ENCODE measurements around the gene DMPK. TPM values are rescaled to one million over a fixed set of nuclear protein-coding genes. Genes with fewer than 3 reads are reported as not detected.

The DMPK gene
- total RNA-seq, 1 experiment from 2014 or later, result 84.2 TPM

DNA sequence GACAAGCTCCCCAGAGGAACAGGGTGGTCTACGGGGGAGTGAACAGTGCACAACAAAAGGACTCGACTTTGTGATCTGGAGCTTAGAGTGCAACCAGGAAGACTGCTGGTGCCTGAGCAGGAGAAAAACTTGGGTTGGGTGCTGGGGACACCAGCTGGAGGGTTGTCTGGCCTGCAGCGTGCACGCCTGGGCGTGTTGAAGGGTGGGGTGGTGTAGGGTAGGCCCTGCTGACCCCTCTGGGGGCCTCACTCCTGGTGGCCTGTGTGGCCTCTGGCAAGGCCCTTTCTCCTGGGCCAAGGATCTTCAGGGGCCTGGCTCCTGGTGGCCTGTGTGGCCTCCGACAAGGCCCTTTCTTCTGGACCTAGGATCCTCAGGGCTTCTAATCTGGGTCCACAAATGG lies 37.5 kb upstream of the DMPK start:
- no peak for DNase-seq
- Histone ChIP-seq H3K4me1 (peaks cover 11% of the 10 kb centered on the region; the same call in 1 of the 2 replicates), H3K36me3 (peaks cover 19% of the 10 kb centered on the region), H3K4me3 (no peak overlapping the region), H3K27ac (no peak overlapping the region), H3K9me3 (replicated peaks) (no peaks in the 10 kb centered on the region), H3K27me3 (no peaks in the 10 kb centered on the region)

DNA sequence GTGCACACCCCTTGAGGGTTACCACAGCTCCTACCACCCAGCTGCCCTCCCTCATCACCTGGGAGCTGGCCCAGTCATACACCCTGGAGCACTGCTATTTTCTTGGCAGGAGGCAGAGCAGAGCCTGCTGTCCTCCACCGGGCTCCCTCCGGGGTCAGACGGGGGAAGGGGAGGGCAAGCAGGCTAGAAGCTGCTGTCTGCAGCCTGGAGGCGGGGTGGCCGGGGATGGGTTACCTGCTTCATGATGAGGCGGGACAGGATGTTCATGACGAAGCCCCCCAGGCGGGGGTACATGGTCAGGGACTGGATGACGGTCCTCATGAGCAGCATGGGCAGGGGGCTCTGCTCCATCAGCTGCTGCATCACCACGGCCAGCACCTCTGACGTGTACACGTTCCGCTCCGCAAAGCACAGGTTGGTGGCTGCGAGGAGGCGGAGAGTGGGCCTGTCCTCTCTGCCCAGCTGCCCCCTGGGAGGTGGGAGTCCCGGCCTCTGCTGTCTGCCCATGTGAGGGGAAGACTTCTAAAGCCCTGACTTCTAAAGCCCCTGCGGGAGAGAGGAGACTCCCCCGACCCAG lies 35.5 kb upstream of the DMPK start:
- Histone ChIP-seq H3K36me3 (peaks cover 11% of the 10 kb centered on the region), H3K9me3 (replicated peaks) (no peaks in the 10 kb centered on the region), H3K4me1 (peaks cover 11% of the 10 kb centered on the region; the same call in 1 of the 2 replicates), H3K27ac (no peak overlapping the region), H3K4me3 (no peak overlapping the region), H3K27me3 (no peaks in the 10 kb centered on the region)
- DNase-seq, result peak in 1 of 2 experiments; percentile 32

DNA sequence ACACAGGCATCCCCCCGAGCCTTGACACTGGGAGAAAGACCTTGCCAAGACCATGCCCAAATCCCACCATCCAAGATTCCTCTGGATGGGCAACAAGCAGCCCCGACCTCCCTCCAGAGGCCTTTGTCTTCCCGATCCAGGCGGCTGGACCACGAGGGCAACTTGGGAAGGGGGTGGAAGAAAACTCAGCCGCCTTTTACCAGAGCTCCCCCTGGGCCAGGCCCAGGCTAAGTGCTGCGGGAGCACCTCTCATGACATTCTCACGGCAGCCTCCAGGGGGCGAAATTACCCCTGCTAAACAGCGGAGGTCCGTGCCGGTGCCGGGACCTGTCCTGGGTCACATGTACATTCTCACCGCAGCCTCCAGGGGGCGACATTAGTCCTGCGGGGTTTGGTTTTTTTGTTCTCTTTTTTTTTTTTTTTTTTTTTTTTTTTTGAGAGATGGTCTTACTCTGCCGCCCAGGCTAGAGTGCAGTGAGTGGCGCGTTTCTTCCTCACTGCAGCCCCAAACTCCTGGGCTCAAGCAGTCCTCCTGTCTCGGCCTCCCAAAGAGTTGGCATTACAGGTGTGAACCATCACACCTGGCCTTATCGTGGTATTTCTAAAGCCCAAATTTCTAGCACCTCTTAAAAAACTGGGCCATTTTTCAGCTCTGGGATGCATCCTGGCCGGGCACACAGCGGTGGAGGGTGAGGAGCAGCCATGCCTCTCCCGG lies 34.9 kb upstream of the DMPK start:
- peak overlapping the region; percentile 56 for H3K4me3 ChIP-seq
- H3K9me3 ChIP-seq (replicated peaks), result no peaks in the 10 kb centered on the region
- H3K4me1 ChIP-seq, result peaks cover 11% of the 10 kb centered on the region; the same call in 1 of the 2 replicates
- DNase-seq, result peak; percentile 95 to 97
- no peaks in the 10 kb centered on the region for H3K27me3 ChIP-seq
- H3K36me3 ChIP-seq, result peaks cover 6% of the 10 kb centered on the region
- peak overlapping the region; percentile 21; the same call in 1 of the 2 replicates for H3K27ac ChIP-seq

DNA sequence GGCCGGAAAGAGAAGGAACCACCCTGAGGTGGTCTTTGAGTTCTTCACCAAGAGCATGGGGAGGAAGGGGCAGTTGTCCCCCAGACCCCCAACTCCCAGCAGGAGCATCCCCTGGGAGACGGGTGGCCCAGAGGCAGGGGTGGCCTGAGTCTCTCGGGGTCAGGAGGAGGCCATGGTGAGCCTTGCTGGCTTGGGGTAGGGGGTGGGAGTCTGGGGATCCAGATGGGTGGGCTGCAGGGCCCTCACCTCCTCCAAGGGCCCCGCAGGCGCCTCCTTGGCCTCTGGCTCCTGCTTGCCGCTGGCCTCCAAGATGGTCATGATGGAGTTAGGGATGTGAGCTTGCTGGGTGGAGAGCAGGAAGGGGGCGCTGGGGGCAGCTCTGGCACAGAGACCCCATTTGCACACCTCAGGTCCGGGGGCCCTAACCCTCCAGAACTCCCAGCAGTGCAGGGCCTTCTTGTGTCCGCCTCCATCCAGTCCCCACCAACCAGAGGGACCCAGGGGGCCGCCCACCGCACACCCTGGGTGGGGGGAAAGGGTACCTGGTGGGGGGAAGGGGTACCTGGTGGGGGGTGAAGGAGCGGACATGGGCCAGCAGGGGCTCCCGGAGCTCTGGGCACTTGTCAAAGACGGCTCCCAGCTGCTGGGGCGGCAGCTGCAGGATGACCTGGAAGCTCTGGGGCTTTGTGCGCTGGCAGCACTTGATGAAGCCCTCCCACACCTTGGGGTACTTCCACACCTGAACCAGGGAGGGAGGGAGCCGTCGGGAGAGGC lies 34.1 kb upstream of the DMPK start:
- peak overlapping the region; percentile 21 for H3K27ac ChIP-seq
- H3K4me3 ChIP-seq, result peak overlapping the region; percentile 56
- no peaks in the 10 kb centered on the region for H3K27me3 ChIP-seq
- peaks cover 6% of the 10 kb centered on the region; the same call in 1 of the 2 replicates for H3K36me3 ChIP-seq
- DNase-seq, result no peak
- peaks cover 11% of the 10 kb centered on the region; the same call in 1 of the 2 replicates for H3K4me1 ChIP-seq
- no peaks in the 10 kb centered on the region for H3K9me3 ChIP-seq (replicated peaks)

DNA sequence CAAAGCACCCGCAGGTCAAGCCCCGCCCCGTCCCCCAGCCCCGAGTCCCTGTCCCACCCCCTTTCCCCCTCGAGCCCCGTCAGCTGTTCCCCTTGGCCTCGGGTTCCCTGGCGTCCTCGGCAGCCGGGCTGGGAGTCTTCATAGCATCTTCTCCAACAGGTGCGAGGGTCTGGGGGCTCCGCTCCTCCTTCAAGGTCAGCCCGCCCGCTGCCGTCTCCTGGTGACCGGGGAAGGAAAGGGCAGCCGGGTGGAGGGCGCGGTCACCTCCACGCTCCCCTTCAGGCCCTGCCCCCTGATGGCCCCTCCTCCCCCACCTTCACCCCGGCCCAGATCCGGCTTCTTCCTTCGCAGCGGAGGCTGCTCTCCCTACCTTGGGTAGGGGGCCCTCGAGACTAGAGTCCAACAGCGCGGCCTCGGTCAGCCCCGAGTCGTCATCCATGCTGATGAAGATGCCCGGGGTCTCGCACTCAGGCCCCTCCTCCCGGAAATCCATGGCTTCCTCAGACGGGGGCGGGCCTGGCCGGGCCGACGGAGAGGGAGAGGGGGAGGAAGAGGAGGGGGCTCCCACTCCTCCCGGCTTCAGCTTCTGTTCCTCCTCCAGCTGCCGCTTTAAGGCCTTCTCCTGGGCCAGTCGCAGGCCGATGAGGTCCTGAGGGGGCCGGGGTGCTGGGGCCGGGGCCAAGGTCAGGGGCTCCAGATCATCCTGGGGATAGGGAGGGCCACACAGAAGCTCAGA lies 33.4 kb upstream of the DMPK start:
- Histone ChIP-seq H3K27ac (peak overlapping the region; percentile 21), H3K9me3 (replicated peaks) (no peaks in the 10 kb centered on the region), H3K27me3 (no peaks in the 10 kb centered on the region), H3K4me1 (peaks cover 11% of the 10 kb centered on the region; the same call in 1 of the 2 replicates), H3K4me3 (peak overlapping the region; percentile 56), H3K36me3 (peaks cover 6% of the 10 kb centered on the region; the same call in 1 of the 2 replicates)
- peak; percentile 43 to 54 for DNase-seq

DNA sequence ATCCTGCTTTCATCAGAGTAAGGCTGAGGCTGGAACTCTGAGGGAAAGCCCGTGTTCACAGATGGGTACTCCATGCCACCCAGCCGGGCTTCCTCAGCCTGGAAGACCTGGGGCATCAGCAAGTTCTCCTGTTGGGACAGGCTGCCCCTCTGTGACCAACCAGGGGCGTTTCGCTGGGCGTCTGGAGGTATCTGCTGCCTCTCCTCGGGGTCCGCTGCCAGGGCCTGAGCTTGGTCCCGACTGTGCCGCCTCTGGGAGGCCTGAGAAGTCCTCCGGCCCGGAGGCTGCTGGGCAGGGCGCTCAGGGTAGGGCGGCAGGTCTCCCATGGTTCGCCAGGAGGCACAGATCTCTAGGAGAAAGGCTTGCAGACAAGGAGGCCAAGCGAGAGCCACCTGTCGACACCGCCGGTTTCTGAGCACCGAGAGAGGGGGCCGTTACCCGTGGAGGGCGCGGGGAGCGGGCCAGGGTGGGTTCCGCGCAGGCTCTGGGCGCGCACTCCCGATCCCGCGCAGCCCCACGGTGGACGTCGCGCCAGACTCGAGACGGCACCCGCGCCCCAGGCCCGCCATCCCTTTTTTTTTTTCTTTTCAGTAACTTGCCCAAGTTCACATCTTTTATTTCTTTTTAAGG lies 32.7 kb upstream of the DMPK start, which contains the start of gene RSPH6A:
TSS of gene RSPH6A (minus strand) at position 458 of the 630 bp plus-strand sequence. CDS start at position 326, 132 bp downstream.
- Histone ChIP-seq H3K27ac (peak within 1 kb of the TSS; percentile 21), H3K4me3 (peak within 1 kb of the TSS; percentile 56), H3K36me3 (peaks cover 2% of the 10 kb centered on the region; the same call in 1 of the 2 replicates), H3K4me1 (peaks cover 11% of the 10 kb centered on the region; the same call in 1 of the 2 replicates), H3K9me3 (replicated peaks) (no peaks in the 10 kb centered on the region), H3K27me3 (no peaks in the 10 kb centered on the region)
- no peak for DNase-seq

DNA sequence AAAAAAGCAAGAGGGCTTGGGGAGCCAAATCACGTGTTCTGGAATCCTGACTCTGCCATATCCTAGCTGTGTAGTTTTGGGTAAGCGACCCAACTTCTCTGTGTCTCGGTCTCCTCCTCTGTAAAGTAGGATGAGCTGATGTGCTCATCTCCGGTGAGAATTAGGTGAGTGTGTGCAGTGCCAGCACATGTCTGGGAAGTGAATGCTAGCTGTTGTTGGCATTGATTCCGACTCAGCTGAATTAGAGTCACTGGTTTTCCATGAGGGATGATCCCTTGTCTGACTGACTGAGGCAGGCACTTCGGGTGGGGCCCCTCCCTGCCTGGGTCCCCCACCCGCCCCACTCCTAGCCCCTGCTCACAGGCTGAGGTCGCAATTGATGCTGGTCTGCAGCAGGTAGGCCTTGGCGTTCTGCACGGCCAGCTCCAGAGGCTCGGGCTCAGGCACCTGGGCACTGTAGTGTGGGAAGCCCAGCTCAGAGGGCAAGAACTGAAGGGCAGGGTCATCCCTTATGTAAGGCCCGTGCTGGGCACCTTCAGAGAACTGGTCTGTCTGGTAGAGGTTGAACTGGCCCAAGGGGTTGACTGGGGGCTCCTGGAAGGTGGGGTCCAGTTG lies 32.0 kb upstream of the DMPK start:
- Histone ChIP-seq H3K27me3 (no peaks in the 10 kb centered on the region), H3K36me3 (no peaks in the 10 kb centered on the region), H3K4me3 (no peak overlapping the region), H3K4me1 (peaks cover 11% of the 10 kb centered on the region; the same call in 1 of the 2 replicates), H3K9me3 (replicated peaks) (no peaks in the 10 kb centered on the region), H3K27ac (no peak overlapping the region)
- no peak for DNase-seq

DNA sequence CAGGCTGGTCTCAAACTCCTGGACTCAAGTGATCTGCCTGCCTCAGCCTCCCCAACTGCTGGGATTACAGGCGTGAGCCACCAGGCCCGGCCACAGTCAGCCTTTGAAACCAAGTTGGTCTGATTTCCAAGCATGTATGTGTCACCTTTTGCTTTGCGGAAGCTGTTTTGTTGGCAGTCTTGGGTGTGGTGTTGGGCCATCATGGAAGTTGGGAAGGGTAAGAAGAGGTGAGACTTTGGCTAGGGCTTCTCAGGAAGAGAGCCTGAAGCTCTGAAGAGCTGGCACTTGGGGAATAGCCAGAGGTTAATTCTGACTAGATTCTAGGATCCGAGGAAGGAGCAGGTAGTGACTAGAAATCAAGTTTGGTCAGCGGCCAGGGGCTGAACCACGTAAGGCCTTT lies 30.0 kb upstream of the DMPK start:
- H3K36me3 ChIP-seq, result no peaks in the 10 kb centered on the region
- H3K9me3 ChIP-seq (replicated peaks), result no peaks in the 10 kb centered on the region
- DNase-seq, result no peak
- H3K4me1 ChIP-seq, result peaks cover 6% of the 10 kb centered on the region; the same call in 1 of the 2 replicates
- H3K4me3 ChIP-seq, result no peak overlapping the region
- no peaks in the 10 kb centered on the region for H3K27me3 ChIP-seq
- H3K27ac ChIP-seq, result no peak overlapping the region

DNA sequence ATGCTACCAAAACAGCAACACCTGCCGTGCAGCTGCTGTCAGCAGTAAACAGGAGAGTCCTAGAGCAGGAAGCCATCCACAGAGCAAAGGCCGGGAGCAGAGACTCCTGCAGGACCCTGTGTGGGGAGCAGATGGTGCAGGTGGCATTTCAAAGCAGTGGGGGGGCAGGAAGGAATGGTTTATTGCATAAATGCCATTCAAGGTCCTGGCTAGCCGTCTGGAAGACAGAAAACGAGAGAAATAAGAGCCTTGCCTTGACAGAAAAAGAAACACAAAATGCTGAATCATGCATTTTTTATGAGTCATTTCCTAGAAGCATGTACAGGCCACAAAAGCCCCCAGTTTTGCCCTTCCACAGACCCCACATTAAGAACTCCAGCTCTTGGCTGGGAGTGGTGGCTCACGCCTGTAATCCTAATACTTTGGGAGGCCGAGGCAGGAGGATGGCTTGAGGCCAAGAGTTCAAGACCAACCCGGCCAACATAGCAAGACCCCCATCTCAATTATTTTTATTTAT lies 27.4 kb upstream of the DMPK start:
- Histone ChIP-seq H3K4me3 (no peak overlapping the region), H3K36me3 (no peaks in the 10 kb centered on the region), H3K4me1 (no peaks in the 10 kb centered on the region), H3K9me3 (replicated peaks) (no peaks in the 10 kb centered on the region), H3K27me3 (no peaks in the 10 kb centered on the region), H3K27ac (peak overlapping the region; percentile 19)
- DNase-seq, result peak; percentile 87 to 89

DNA sequence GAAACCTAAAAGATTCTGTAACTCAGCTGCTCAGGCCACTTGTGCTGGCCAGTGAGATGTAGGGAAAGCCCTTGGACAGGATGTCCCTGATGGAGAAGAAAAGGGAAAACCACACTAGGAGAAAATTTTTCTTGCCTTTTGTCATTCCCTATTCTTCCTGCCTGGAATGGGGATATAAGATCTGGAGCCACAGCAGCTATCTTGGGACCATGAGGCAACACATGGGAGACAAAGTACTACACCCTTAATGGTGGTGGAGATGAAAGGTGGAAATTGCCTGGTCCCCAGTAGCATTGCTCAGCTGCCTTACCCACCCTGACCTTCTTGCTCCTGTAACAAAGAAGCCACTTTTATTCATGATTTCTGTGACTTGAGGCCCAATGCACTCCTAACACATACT lies 23.4 kb upstream of the DMPK start:
- no peak for DNase-seq
- no peak overlapping the region for H3K4me3 ChIP-seq
- H3K4me1 ChIP-seq, result no peaks in the 10 kb centered on the region
- no peaks in the 10 kb centered on the region for H3K9me3 ChIP-seq (replicated peaks)
- no peaks in the 10 kb centered on the region for H3K36me3 ChIP-seq
- H3K27me3 ChIP-seq, result 0 out of 2 replicates have a peak, but pooled peaks cover 4% of the 10 kb centered on the region
- no peak overlapping the region for H3K27ac ChIP-seq

DNA sequence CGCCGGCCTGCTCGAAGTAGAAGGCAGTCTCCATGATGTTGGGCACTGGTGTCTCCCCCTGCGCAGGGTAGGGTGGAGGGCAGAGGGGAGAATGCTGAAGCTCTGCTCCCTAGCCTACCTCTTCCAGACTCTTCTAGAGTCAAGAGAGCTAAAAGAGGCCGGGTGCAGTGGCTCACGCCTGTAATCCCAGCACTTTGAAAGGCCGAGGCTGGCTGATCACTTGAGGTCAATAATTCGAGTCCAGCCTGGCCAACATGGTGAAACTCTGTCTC lies 22.6 kb upstream of the DMPK start:
- H3K4me1 ChIP-seq, result peaks cover 6% of the 10 kb centered on the region
- H3K9me3 ChIP-seq (replicated peaks), result no peaks in the 10 kb centered on the region
- no peak overlapping the region for H3K27ac ChIP-seq
- H3K4me3 ChIP-seq, result no peak overlapping the region
- no peak for DNase-seq
- H3K27me3 ChIP-seq, result 0 out of 2 replicates have a peak, but pooled peaks cover 4% of the 10 kb centered on the region
- no peaks in the 10 kb centered on the region for H3K36me3 ChIP-seq

DNA sequence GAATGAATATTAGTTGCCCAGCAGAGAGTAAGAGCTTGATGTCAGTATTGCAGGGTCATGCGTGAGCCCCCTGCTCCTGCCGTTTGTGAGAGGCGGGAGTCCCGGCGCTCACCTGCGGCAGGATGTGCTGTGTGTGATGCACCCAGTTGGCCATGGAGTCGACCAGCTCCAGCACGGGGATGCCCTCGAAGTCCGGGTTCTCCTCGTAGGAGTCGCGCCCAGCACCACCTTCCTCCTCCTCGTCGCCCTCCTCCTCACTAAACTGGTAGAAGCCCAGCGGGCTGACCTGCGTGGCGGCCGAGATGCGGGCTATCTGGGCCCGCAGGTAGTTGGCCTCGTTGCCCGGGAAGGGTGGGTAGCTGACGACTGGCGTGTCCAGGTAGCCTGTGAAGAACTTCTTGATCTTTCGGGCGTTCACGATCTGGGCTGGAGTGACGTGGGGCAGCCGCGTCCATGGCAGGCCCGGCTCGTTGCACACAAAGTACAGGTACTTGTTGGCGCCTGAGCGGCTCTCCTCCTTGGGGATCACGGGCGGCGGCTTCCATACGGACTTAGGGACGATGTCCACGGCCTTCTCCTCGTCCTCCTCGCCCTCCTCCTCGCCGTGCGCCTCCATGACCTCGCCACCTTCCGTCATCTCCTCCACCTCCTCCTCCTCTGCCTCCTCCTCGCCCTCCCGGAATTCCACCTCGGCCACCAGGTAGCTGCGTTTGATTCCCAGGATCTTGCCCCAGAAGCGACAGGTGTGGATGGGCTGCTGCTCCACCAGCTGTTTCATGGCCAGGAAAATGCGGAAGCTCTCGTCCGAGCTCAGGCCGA lies 22.1 kb upstream of the DMPK start:
- no peak overlapping the region for H3K27ac ChIP-seq
- 0 out of 2 replicates have a peak, but pooled peaks cover 4% of the 10 kb centered on the region for H3K27me3 ChIP-seq
- H3K9me3 ChIP-seq (replicated peaks), result no peaks in the 10 kb centered on the region
- H3K36me3 ChIP-seq, result no peaks in the 10 kb centered on the region
- no peak overlapping the region for H3K4me3 ChIP-seq
- H3K4me1 ChIP-seq, result peaks cover 11% of the 10 kb centered on the region
- no peak for DNase-seq
